ENCODE results near the gene DDX10. TPM values are rescaled to one million over a fixed set of nuclear protein-coding genes. Genes with fewer than 3 reads are reported as not detected.

The DDX10 gene
- polyA plus RNA-seq, 1 experiment: 11.0 TPM

- CTCF ChIA-PET: interaction anchor here (1.1 to 2.7 kb wide), 2 partner anchors 9 to 173 kb away, joined by 5 to 19 read pairs; no protein-coding TSS in a partner anchor
- POLR2A ChIA-PET: no interaction called here
- TF ChIP-seq, protein P1, sequence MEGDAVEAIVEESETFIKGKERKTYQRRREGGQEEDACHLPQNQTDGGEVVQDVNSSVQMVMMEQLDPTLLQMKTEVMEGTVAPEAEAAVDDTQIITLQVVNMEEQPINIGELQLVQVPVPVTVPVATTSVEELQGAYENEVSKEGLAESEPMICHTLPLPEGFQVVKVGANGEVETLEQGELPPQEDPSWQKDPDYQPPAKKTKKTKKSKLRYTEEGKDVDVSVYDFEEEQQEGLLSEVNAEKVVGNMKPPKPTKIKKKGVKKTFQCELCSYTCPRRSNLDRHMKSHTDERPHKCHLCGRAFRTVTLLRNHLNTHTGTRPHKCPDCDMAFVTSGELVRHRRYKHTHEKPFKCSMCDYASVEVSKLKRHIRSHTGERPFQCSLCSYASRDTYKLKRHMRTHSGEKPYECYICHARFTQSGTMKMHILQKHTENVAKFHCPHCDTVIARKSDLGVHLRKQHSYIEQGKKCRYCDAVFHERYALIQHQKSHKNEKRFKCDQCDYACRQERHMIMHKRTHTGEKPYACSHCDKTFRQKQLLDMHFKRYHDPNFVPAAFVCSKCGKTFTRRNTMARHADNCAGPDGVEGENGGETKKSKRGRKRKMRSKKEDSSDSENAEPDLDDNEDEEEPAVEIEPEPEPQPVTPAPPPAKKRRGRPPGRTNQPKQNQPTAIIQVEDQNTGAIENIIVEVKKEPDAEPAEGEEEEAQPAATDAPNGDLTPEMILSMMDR (IDR thresholded peaks at IDR 0.05; ENCODE audit: insufficient read depth, low read depth, low read length): no peak
- Histone ChIP-seq H3K36me3 (ENCODE audit: control insufficient read depth, insufficient read depth, low read length) (no peaks in the 10 kb centered on the region), H3K27me3 (ENCODE audit: control insufficient read depth, insufficient read depth, low read length) (no peaks in the 10 kb centered on the region), H3K4me3 (ENCODE audit: low read depth, low read length) (no peak overlapping the region)
- no peak for DNase-seq (ENCODE audit: low read depth)
These were observed 207.0 kb downstream of the DDX10 start for GRCh38 chr11:108871867-108872266.

- Histone ChIP-seq H3K36me3 (ENCODE audit: control insufficient read depth, insufficient read depth, low read length) (no peaks in the 10 kb centered on the region), H3K4me3 (ENCODE audit: low read depth, low read length) (no peak overlapping the region), H3K27me3 (ENCODE audit: control insufficient read depth, insufficient read depth, low read length) (no peaks in the 10 kb centered on the region)
- TF ChIP-seq, protein P1 (IDR thresholded peaks at IDR 0.05; ENCODE audit: insufficient read depth, low read depth, low read length): no peak
- ChIA-PET CTCF (interaction anchor here (0.7 kb wide), 1 partner anchor 549 kb away, joined by 3 read pairs; no protein-coding TSS in a partner anchor), POLR2A (no interaction called here)
- DNase-seq (ENCODE audit: low read depth): no peak
These were observed 208.0 kb downstream of the DDX10 start for GRCh38 chr11:108872781-108873291.

- no peak for DNase-seq (ENCODE audit: low read depth)
- H3K4me3 ChIP-seq (ENCODE audit: low read depth, low read length): no peak overlapping the region
- no peaks in the 10 kb centered on the region for H3K27me3 ChIP-seq (ENCODE audit: control insufficient read depth, insufficient read depth, low read length)
- POLR2A ChIA-PET: no interaction called here
- CTCF ChIA-PET: interaction anchor here (0.7 to 1.0 kb wide), 2 partner anchors 9 to 548 kb away, joined by 3 read pairs; no protein-coding TSS in a partner anchor
- TF ChIP-seq, protein P1 (IDR thresholded peaks at IDR 0.05; ENCODE audit: insufficient read depth, low read depth, low read length): no peak
- H3K36me3 ChIP-seq (ENCODE audit: control insufficient read depth, insufficient read depth, low read length): no peaks in the 10 kb centered on the region
These were observed 208.4 kb downstream of the DDX10 start for GRCh38 chr11:108873310-108873709.

DNA sequence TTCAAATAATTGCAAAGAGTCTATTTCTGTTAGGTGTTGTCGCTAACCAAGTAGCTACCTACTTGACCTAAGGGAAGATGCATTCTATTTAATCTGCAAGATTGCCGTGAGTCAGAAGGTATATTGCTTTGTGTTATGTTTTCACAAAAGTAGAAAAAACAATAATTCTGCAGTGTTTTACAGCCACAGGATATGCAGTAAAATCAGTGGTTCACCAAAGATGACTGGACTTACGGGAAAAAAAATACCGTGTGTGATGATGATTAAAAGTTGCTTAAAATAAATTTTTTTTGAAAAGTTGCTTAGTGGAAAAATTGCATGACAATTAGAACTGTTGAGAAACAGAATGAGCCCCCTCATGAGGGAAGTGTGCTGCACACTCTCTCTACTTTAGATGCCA is 209.1 kb downstream of the DDX10 start:
- TF ChIP-seq, protein P1 (IDR thresholded peaks at IDR 0.05; ENCODE audit: insufficient read depth, low read depth, low read length): no peak
- POLR2A ChIA-PET: no interaction called here
- CTCF ChIA-PET: interaction anchor here (1.0 to 2.1 kb wide), 2 partner anchors 8 to 11 kb away, joined by 3 to 4 read pairs; no protein-coding TSS in a partner anchor
- no peak for DNase-seq (ENCODE audit: low read depth)
- no peaks in the 10 kb centered on the region for H3K27me3 ChIP-seq (ENCODE audit: control insufficient read depth, insufficient read depth, low read length)
- no peaks in the 10 kb centered on the region for H3K36me3 ChIP-seq (ENCODE audit: control insufficient read depth, insufficient read depth, low read length)
- H3K4me3 ChIP-seq (ENCODE audit: low read depth, low read length): no peak overlapping the region

DNA sequence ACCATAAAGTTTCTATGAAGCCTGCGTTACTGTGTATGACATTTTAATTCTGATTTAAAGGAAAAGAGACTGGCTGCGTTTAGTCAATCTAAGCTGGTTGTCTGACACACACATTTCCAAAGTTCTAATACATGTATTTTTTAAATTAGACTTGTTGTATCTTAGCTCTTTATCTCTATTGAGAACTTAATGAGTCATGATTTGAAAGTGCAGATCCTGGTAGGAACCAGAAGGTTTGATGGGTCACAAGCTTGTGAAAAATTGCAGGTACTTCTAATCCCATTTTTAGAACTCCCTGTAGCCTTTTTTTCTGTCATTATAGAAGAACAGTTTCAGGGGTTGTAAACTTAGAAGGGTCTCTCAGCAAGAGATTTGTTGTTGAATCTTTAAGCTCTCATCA is 210.3 kb downstream of the DDX10 start:
- POLR2A ChIA-PET: no interaction called here
- Histone ChIP-seq H3K36me3 (ENCODE audit: control insufficient read depth, insufficient read depth, low read length) (no peaks in the 10 kb centered on the region), H3K27me3 (ENCODE audit: control insufficient read depth, insufficient read depth, low read length) (no peaks in the 10 kb centered on the region), H3K4me3 (ENCODE audit: low read depth, low read length) (no peak overlapping the region)
- DNase-seq (ENCODE audit: low read depth): no peak
- TF ChIP-seq, protein P1 (IDR thresholded peaks at IDR 0.05; ENCODE audit: insufficient read depth, low read depth, low read length): no peak
- CTCF ChIA-PET: interaction anchor here (1.0 to 2.1 kb wide), 3 partner anchors 12 to 177 kb away, joined by 3 to 6 read pairs (median 4); no protein-coding TSS in a partner anchor
